DLD1 (cell line): ENCODE measurements around the gene CACNA1E.

Source experiments
- in situ Hi-C: cut with HindIII; loops from 2 replicates; pipeline ENCODE4 v1.10.0; 2017; ENCODE audit warnings: low sequenced_read_pairs

CACNA1E gene

GRCh38 chr1:181674617-181675016 is 191.3 kb downstream of the CACNA1E start:
- in situ Hi-C loops = no loop called here

- in situ Hi-C loops = no loop called here
These were observed 192.0 kb downstream of the CACNA1E start for GRCh38 chr1:181675091-181675917.

- in situ Hi-C loops = no loop called here
These were observed 192.5 kb downstream of the CACNA1E start for GRCh38 chr1:181675918-181676190.

GRCh38 chr1:181676269-181676668 is 193.0 kb downstream of the CACNA1E start:
- in situ Hi-C loops = no loop called here

GRCh38 chr1:181680332-181680731 is 197.0 kb downstream of the CACNA1E start:
- in situ Hi-C loops = no loop called here

GRCh38 chr1:181680871-181681270 is 197.6 kb downstream of the CACNA1E start:
- in situ Hi-C loops = no loop called here

- in situ Hi-C loops = no loop called here
These were observed 201.9 kb downstream of the CACNA1E start for GRCh38 chr1:181685211-181685610.

- in situ Hi-C loops = no loop called here
These were observed 218.6 kb downstream of the CACNA1E start for GRCh38 chr1:181701891-181702290.

- in situ Hi-C loops = no loop called here
These were observed 221.2 kb downstream of the CACNA1E start for GRCh38 chr1:181704546-181704945.

GRCh38 chr1:181711820-181712219 is 228.5 kb downstream of the CACNA1E start:
- in situ Hi-C loops = no loop called here

GRCh38 chr1:181712711-181713110 is 229.4 kb downstream of the CACNA1E start:
- in situ Hi-C loops = no loop called here

GRCh38 chr1:181714428-181714827 is 231.1 kb downstream of the CACNA1E start:
- in situ Hi-C loops = no loop called here

- in situ Hi-C loops = no loop called here
These were observed 234.7 kb downstream of the CACNA1E start for GRCh38 chr1:181718034-181718433.

- in situ Hi-C loops = no loop called here
These were observed 243.1 kb downstream of the CACNA1E start for GRCh38 chr1:181726320-181727012.

- in situ Hi-C loops = no loop called here
These were observed 247.3 kb downstream of the CACNA1E start for GRCh38 chr1:181730606-181731005.

- in situ Hi-C loops = no loop called here
These were observed 249.1 kb downstream of the CACNA1E start for GRCh38 chr1:181732218-181732990.

GRCh38 chr1:181733486-181733885 is 250.2 kb downstream of the CACNA1E start:
- in situ Hi-C loops = no loop called here

GRCh38 chr1:181737056-181737455 is 253.7 kb downstream of the CACNA1E start:
- in situ Hi-C loops = no loop called here

GRCh38 chr1:181739214-181739613 is 255.9 kb downstream of the CACNA1E start:
- in situ Hi-C loops = no loop called here

GRCh38 chr1:181742426-181742825 is 259.1 kb downstream of the CACNA1E start:
- in situ Hi-C loops = no loop called here

GRCh38 chr1:181743878-181744312 is 260.6 kb downstream of the CACNA1E start:
- in situ Hi-C loops = no loop called here

- in situ Hi-C loops = no loop called here
These were observed 262.9 kb downstream of the CACNA1E start for GRCh38 chr1:181746224-181746623.
